Liver (tissue), 9 donors: ENCODE results near the gene MAEL. TPM values are rescaled to one million over a fixed set of nuclear protein-coding genes. Genes with fewer than 3 reads are reported as not detected.
A peak's percentile ranks its signal among the peaks of the same experiment; 100 is the strongest.

Source experiments
- DNase-seq: peaks from one replicate; pipeline ENCODE4 v3.0.0-alpha.2; 2017; ENCODE audit warnings: low spot score
- H3K27ac ChIP-seq, 2 donors: one replicate each; pipeline ENCODE4 v1.7.0; 2013; ENCODE audit warnings: inconsistent platforms in 2 of 2, low read length in 2 of 2, control low read depth in 1 of 2, low read depth in 1 of 2, mild to moderate bottlenecking in 1 of 2
- H3K27me3 ChIP-seq, 4 donors: one replicate each; pipeline versions ENCODE4 v1.6.1 to v1.7.0; 2013; ENCODE audit warnings: low read length in 3 of 4, inconsistent platforms in 1 of 4, mild to moderate bottlenecking in 1 of 4, moderate library complexity in 1 of 4; ENCODE audit not compliant: control insufficient read depth in 4 of 4, insufficient read depth in 4 of 4
- H3K36me3 ChIP-seq, 4 donors: one replicate each; pipeline versions ENCODE4 v1.6.1 to v1.7.0; 2013; ENCODE audit warnings: low read length in 3 of 4, mild to moderate bottlenecking in 3 of 4, low read depth in 1 of 4, moderate library complexity in 1 of 4; ENCODE audit not compliant: control insufficient read depth in 4 of 4, insufficient read depth in 3 of 4
- H3K4me1 ChIP-seq, 4 donors: one replicate each; pipeline versions ENCODE4 v1.6.1 to v1.7.0; 2013; ENCODE audit warnings: low read length in 3 of 4, mild to moderate bottlenecking in 3 of 4, moderate library complexity in 1 of 4; ENCODE audit not compliant: control insufficient read depth in 4 of 4, insufficient read depth in 4 of 4
- H3K4me3 ChIP-seq, 3 donors: one replicate each; pipeline versions ENCODE4 v1.6.1 to v1.7.0; 2013; ENCODE audit warnings: low read length in 3 of 3, control low read depth in 1 of 3, low read depth in 1 of 3, mild to moderate bottlenecking in 1 of 3
- H3K9ac ChIP-seq, 2 donors: one replicate each; pipeline ENCODE4 v1.7.0; 2013; ENCODE audit warnings: low read length in 2 of 2, mild to moderate bottlenecking in 2 of 2, moderate library complexity in 2 of 2, control low read depth in 1 of 2, low read depth in 1 of 2
- H3K9me3 ChIP-seq, 4 donors: one replicate each; pipeline versions ENCODE4 v1.6.1 to v1.7.0; 2013; ENCODE audit warnings: low read length in 3 of 4; ENCODE audit not compliant: control insufficient read depth in 4 of 4
- ATF3 ChIP-seq: IDR thresholded peaks from 2 replicates; pipeline ENCODE4 v1.6.1; 2016; ENCODE audit warnings: antibody characterized with exemption
- CTCF ChIP-seq: fragments of 150-350 bp; IDR thresholded peaks from 2 replicates; pipeline ENCODE4 v1.5.1; 2017; ENCODE audit warnings: improper control_type of control experiment, low read depth, low read length; ENCODE audit not compliant: missing input control
- FOXA1 ChIP-seq: IDR thresholded peaks from 2 replicates; pipeline ENCODE4 v1.6.1; 2016; ENCODE audit warnings: antibody characterized with exemption
- FOXA2 ChIP-seq: IDR thresholded peaks from 2 replicates; pipeline ENCODE4 v1.6.1; 2016; ENCODE audit warnings: antibody characterized with exemption
- GABPA ChIP-seq, 2 donors: IDR thresholded peaks in 1 of 2; conservative IDR thresholded peaks in 1 of 2; 2 replicates each; pipeline ENCODE4 v1.6.1; 2016; ENCODE audit warnings: antibody characterized with exemption in 2 of 2, mild to moderate bottlenecking in 1 of 2, moderate library complexity in 1 of 2
- HNF4A ChIP-seq, 2 donors: conservative IDR thresholded peaks; 2 replicates each; pipeline ENCODE4 v1.6.1; 2016; ENCODE audit warnings: antibody characterized with exemption in 2 of 2, mild to moderate bottlenecking in 2 of 2
- JUND ChIP-seq, 2 donors: IDR thresholded peaks; 2 replicates each; pipeline ENCODE4 v1.6.1; 2016; ENCODE audit warnings: antibody characterized with exemption in 2 of 2
- NR2F2 ChIP-seq: IDR thresholded peaks from 2 replicates; pipeline ENCODE4 v1.6.1; 2016; ENCODE audit warnings: antibody characterized with exemption
- RAD21 ChIP-seq, 2 donors: IDR thresholded peaks; 2 replicates each; pipeline ENCODE4 v1.6.1; 2016; ENCODE audit warnings: antibody characterized with exemption in 2 of 2, mild to moderate bottlenecking in 2 of 2
- RXRA ChIP-seq, 2 donors: IDR thresholded peaks; 2 replicates each; pipeline ENCODE4 v1.6.1; 2017 to 2018; ENCODE audit warnings: antibody characterized with exemption in 2 of 2, mild to moderate bottlenecking in 1 of 2
- SP1 ChIP-seq: IDR thresholded peaks from 2 replicates; pipeline ENCODE4 v1.6.1; 2018; ENCODE audit warnings: antibody characterized with exemption, mild to moderate bottlenecking
- TAF1 ChIP-seq: conservative IDR thresholded peaks from 2 replicates; pipeline ENCODE4 v1.6.1; 2016; ENCODE audit warnings: antibody characterized with exemption, mild to moderate bottlenecking
- YY1 ChIP-seq: IDR thresholded peaks from 2 replicates; pipeline ENCODE4 v1.6.1; 2016; ENCODE audit warnings: antibody characterized with exemption, mild to moderate bottlenecking
- ZBTB33 ChIP-seq: IDR thresholded peaks from 2 replicates; pipeline ENCODE4 v1.6.1; 2016; ENCODE audit warnings: antibody characterized with exemption
- WGBS: extraction: QIAGEN DNeasy Blood & Tissue Kit; methylation state at CpG from one replicate; pipeline ENCODE4 v1.1.7; 2013; 5-methylcytosine and 5-hydroxymethylcytosine counted together
- polyA plus RNA-seq, 2 donors: library from polyadenylated mRNA; stranded (reverse) in 1 of 2; unstranded in 1 of 2; fragments of 200-250 nt in 1 of 2; fragments of >200 nt in 1 of 2; fragmentation: Nextera tagmentation in 1 of 2; extraction: Ambion mirVana in 1 of 2; gene quantifications; one replicate each; pipeline versions ENCODE4 v1.2.1 to v1.2.3, GENCODE V29; 2013 to 2015
- total RNA-seq, 2 donors: library from RNA; depleted of rRNA; stranded (reverse); fragments of >200 nt; gene quantifications; one replicate each; pipeline ENCODE4 v1.2.3, GENCODE V29; 2014
- TF ChIP-seq, protein P1 (sequence below): IDR thresholded peaks from 2 replicates; pipeline ENCODE4 v1.6.1; 2016; ENCODE audit warnings: antibody characterized with exemption, mild to moderate bottlenecking
- donor health status: healthy.
- donor health status: healthy.
- donor health status: healthy.
- donor health status: healthy.
- donor health status: healthy.

The MAEL gene
- total and polyA plus RNA-seq, 4 donors: 0.14 to 0.23 TPM; not detected in 2

DNA sequence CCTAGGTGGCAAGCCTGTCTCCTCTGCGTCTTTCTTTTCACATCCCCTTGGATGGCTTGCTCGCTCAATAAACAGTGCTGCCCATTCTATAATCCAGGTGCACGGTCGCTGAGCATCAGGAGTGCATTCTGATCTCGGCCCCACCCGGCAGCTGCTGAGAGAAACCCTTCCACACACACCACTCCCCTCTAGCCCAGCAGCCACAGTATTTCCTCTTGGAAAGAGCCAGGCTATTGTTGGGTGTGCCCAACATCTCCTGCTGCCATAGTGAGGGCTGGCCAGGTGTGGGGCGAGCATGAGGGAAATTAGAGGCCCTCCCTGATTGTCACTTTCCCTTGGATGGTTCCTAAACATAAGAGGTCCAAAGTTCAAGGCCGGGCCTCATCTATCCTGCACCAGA lies 76.4 kb downstream of the MAEL start:
- Histone ChIP-seq H3K36me3 (no peaks in the 10 kb centered on the region), H3K4me3 (no peak overlapping the region), H3K4me1 (peaks cover 0 to 2% (median 0%) of the 10 kb centered on the region in 4 donors), H3K27me3 (no peaks in the 10 kb centered on the region), H3K9me3 (no peaks in the 10 kb centered on the region), H3K27ac (no peak overlapping the region), H3K9ac (no peak overlapping the region)
- DNase-seq: no peak
- TF ChIP-seq HNF4A (conservative IDR thresholded peaks at IDR 0.05) (no peak), ATF3 (no peak), JUND (IDR thresholded peaks at IDR 0.05) (no peak), TAF1 (no peak), FOXA2 (no peak), CTCF (no peak), ZBTB33 (no peak), YY1 (no peak), NR2F2 (no peak), GABPA (IDR thresholded peaks at IDR 0.05 in 1 of 2, conservative IDR thresholded peaks at IDR 0.05 in 1 of 2) (no peak), SP1 (no peak), RAD21 (IDR thresholded peaks at IDR 0.05) (no peak), FOXA1 (no peak), RXRA (IDR thresholded peaks at IDR 0.05) (no peak)
- TF ChIP-seq, protein P1, sequence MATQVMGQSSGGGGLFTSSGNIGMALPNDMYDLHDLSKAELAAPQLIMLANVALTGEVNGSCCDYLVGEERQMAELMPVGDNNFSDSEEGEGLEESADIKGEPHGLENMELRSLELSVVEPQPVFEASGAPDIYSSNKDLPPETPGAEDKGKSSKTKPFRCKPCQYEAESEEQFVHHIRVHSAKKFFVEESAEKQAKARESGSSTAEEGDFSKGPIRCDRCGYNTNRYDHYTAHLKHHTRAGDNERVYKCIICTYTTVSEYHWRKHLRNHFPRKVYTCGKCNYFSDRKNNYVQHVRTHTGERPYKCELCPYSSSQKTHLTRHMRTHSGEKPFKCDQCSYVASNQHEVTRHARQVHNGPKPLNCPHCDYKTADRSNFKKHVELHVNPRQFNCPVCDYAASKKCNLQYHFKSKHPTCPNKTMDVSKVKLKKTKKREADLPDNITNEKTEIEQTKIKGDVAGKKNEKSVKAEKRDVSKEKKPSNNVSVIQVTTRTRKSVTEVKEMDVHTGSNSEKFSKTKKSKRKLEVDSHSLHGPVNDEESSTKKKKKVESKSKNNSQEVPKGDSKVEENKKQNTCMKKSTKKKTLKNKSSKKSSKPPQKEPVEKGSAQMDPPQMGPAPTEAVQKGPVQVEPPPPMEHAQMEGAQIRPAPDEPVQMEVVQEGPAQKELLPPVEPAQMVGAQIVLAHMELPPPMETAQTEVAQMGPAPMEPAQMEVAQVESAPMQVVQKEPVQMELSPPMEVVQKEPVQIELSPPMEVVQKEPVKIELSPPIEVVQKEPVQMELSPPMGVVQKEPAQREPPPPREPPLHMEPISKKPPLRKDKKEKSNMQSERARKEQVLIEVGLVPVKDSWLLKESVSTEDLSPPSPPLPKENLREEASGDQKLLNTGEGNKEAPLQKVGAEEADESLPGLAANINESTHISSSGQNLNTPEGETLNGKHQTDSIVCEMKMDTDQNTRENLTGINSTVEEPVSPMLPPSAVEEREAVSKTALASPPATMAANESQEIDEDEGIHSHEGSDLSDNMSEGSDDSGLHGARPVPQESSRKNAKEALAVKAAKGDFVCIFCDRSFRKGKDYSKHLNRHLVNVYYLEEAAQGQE: no peak
- WGBS: 81% methylated on average over 8 of the region's 8 CpGs

- Histone ChIP-seq H3K9ac (no peak overlapping the region), H3K4me3 (peak overlapping the region in 1 of 3 donors; percentile 32), H3K27ac (no peak overlapping the region), H3K4me1 (peaks cover 0 to 2% (median 0%) of the 10 kb centered on the region in 4 donors), H3K27me3 (no peaks in the 10 kb centered on the region), H3K9me3 (no peaks in the 10 kb centered on the region), H3K36me3 (no peaks in the 10 kb centered on the region)
- WGBS: 6% methylated on average over 31 of the region's 31 CpGs
- TF ChIP-seq YY1 (no peak), CTCF (peak; percentile 93), TAF1 (no peak), RAD21 (IDR thresholded peaks at IDR 0.05) (peak; percentile 94 to 96), RXRA (IDR thresholded peaks at IDR 0.05) (no peak)
- peak; percentile 88 for DNase-seq
Observed at GRCh38 chr1:167066333-167067122, 77.4 kb downstream of the MAEL start.
